GM12878 (cell line): ENCODE data around the gene HSD17B1. TPM values are rescaled to one million over a fixed set of nuclear protein-coding genes. Genes with fewer than 3 reads are reported as not detected.

ENCODE experiments used
- ATAC-seq: fragments of 200-7000 bp; cut with Tn5 transposase; 3 replicates; pipeline ENCODE4 v1.9.1; 2020; ENCODE audit warnings: mild to moderate bottlenecking, moderate library complexity
- BruUV-seq: library from RNA; stranded (reverse); fragments of 400-500 nt; replicated peaks from 2 replicates; lab custom pipeline; 2021; lab: Mats Ljungman, UMichigan
- CTCF ChIA-PET: fragments of 300-600 bp; sonication (Branson Sonifier 250); formaldehyde crosslinking; extraction: SDS; loops from one replicate; lab custom pipeline; 2021; ENCODE audit warnings: inconsistent platforms; lab: Yijun Ruan, JAX
- POLR2A ChIA-PET: fragments of 350-600 bp; formaldehyde crosslinking; extraction: SDS; loops from one replicate; lab custom pipeline; 2021; ENCODE audit warnings: inconsistent platforms; lab: Charles Lee
- RAD21 ChIA-PET: fragments of 300-600 bp; sonication (Branson Sonifier 250); formaldehyde crosslinking; loops from one replicate; lab custom pipeline; 2023; ENCODE audit warnings: antibody characterized with exemption; ENCODE audit not compliant: unreplicated experiment; lab: Charles Lee
- SMC1A ChIA-PET: fragments of 300-600 bp; sonication (Branson Sonifier 250); formaldehyde crosslinking; loops from one replicate; lab custom pipeline; 2023; ENCODE audit not compliant: unreplicated experiment, uncharacterized antibody; lab: Charles Lee
- DNase-seq: peaks from one replicate; pipeline ENCODE4 v3.0.0-alpha.2; 2011; ENCODE audit warnings: low read depth, low spot score
- FAIRE-seq: peaks from 3 replicates; lab custom pipeline; 2011; peaks lifted over from hg19 to GRCh38; lab: Jason Lieb, UNC
- H2AFZ ChIP-seq: 2 replicates; pipeline ENCODE4 v1.6.0; 2011; ENCODE audit warnings: low read depth, low read length, control low read depth; ENCODE audit not compliant: control insufficient read depth
- H3K27ac ChIP-seq: 2 replicates; pipeline ENCODE4 v1.5.1; 2011; ENCODE audit warnings: control low read depth; ENCODE audit not compliant: control insufficient read depth, insufficient read depth
- H3K27me3 ChIP-seq, 2 experiments: replicated peaks in 1 of 2; 2 replicates each; pipeline versions ENCODE4 v1.6.0 to v1.6.1; 2011; ENCODE audit warnings: low read length in 1 of 2; ENCODE audit not compliant: control insufficient read depth in 2 of 2, insufficient read depth in 2 of 2
- H3K36me3 ChIP-seq, 2 experiments: 2 replicates each; pipeline ENCODE4 v1.5.1; 2011; ENCODE audit warnings: low read length in 1 of 2; ENCODE audit not compliant: control insufficient read depth in 2 of 2, insufficient read depth in 2 of 2
- H3K4me1 ChIP-seq: 2 replicates; pipeline ENCODE4 v1.6.1; 2011; ENCODE audit warnings: mild to moderate bottlenecking, low read length, moderate library complexity, mixed read lengths; ENCODE audit not compliant: control insufficient read depth, insufficient read depth
- H3K4me2 ChIP-seq: 2 replicates; pipeline ENCODE4 v1.6.0; 2011; ENCODE audit warnings: control low read depth; ENCODE audit not compliant: control insufficient read depth, insufficient read depth
- H3K4me3 ChIP-seq: fragments of 200-600 bp; sonication (generic); 2 replicates; pipeline ENCODE4 v1.5.1; 2016
- H3K79me2 ChIP-seq: 2 replicates; pipeline ENCODE4 v1.6.0; 2011; ENCODE audit warnings: low read length; ENCODE audit not compliant: control insufficient read depth, insufficient read depth
- H3K9ac ChIP-seq: 2 replicates; pipeline ENCODE4 v1.8.0; 2011; ENCODE audit warnings: low read length, control low read depth, mixed read lengths; ENCODE audit not compliant: control insufficient read depth, insufficient read depth
- H3K9me3 ChIP-seq: replicated peaks from 3 replicates; pipeline ENCODE4 v1.5.1; 2011; ENCODE audit warnings: mild to moderate bottlenecking, low read length; ENCODE audit not compliant: control insufficient read depth, insufficient read depth
- H4K20me1 ChIP-seq: 2 replicates; pipeline ENCODE4 v1.6.0; 2011; ENCODE audit not compliant: control insufficient read depth, insufficient read depth
- BCL3 ChIP-seq: IDR thresholded peaks from 2 replicates; pipeline ENCODE4 v1.6.1; 2011; ENCODE audit warnings: borderline replicate concordance, low read depth, mild to moderate bottlenecking, moderate library complexity, low read length; ENCODE audit not compliant: insufficient read depth, poor library complexity, severe bottlenecking
- CBX3 ChIP-seq: fragments of 200-600 bp; sonication (generic); IDR thresholded peaks from 2 replicates; pipeline ENCODE4 v1.6.1; 2016; ENCODE audit warnings: low read depth, borderline replicate concordance
- EED ChIP-seq: sonication (generic); IDR thresholded peaks from 2 replicates; pipeline ENCODE4 v1.6.1; 2016; ENCODE audit warnings: antibody characterized with exemption, low read depth
- EGR1 ChIP-seq, 2 experiments: IDR thresholded peaks; 1 replicate in 1 of 2; 2 replicates in 1 of 2; pipeline ENCODE4 v1.6.1; 2011 to 2012; ENCODE audit warnings: low read depth in 2 of 2, low read length in 2 of 2, borderline replicate concordance in 1 of 2, mild to moderate bottlenecking in 1 of 2, moderate library complexity in 1 of 2
- HCFC1 ChIP-seq: fragments of 150-350 bp; IDR thresholded peaks from 2 replicates; pipeline ENCODE4 v1.6.1; 2014; ENCODE audit warnings: low read length
- KLF5 ChIP-seq: fragments of 450-650 bp; IDR thresholded peaks from 2 replicates; pipeline ENCODE4 v1.6.1; 2014; ENCODE audit warnings: mild to moderate bottlenecking; ENCODE audit not compliant: partially characterized antibody
- MXI1 ChIP-seq: fragments of 150-350 bp; IDR thresholded peaks from 2 replicates; pipeline ENCODE4 v1.6.1; 2011; ENCODE audit warnings: low read depth, mild to moderate bottlenecking, inconsistent platforms, low read length, improper control_type of control experiment
- NFIC ChIP-seq: IDR thresholded peaks from 2 replicates; pipeline ENCODE4 v1.6.1; 2012; ENCODE audit warnings: low read depth, mild to moderate bottlenecking, inconsistent platforms, low read length, moderate library complexity
- NFYA ChIP-seq: IDR thresholded peaks from 2 replicates; pipeline ENCODE4 v1.6.1; 2011; ENCODE audit warnings: low read depth, mild to moderate bottlenecking, low read length, improper control_type of control experiment, borderline replicate concordance
- NR2C2 ChIP-seq: IDR thresholded peaks from 2 replicates; pipeline ENCODE4 v1.6.1; 2011; ENCODE audit warnings: borderline replicate concordance, low read depth; ENCODE audit not compliant: control insufficient read depth, insufficient read length
- POLR2AphosphoS5 ChIP-seq: IDR thresholded peaks from 2 replicates; pipeline ENCODE4 v1.6.1; 2011; ENCODE audit warnings: mild to moderate bottlenecking, low read length, inconsistent platforms
- RCOR1 ChIP-seq: conservative IDR thresholded peaks from 2 replicates; pipeline ENCODE4 v1.6.1; 2012; ENCODE audit warnings: low read depth, low read length, improper control_type of control experiment
- RELB ChIP-seq: fragments of 450-650 bp; IDR thresholded peaks from 2 replicates; pipeline ENCODE4 v1.6.1; 2017; ENCODE audit warnings: low read depth, mild to moderate bottlenecking, moderate library complexity
- RFX5 ChIP-seq: IDR thresholded peaks from 2 replicates; pipeline ENCODE4 v1.6.1; 2011; ENCODE audit warnings: low read depth, low read length, improper control_type of control experiment
- SMAD1 ChIP-seq: fragments of 450-650 bp; IDR thresholded peaks from 2 replicates; pipeline ENCODE4 v1.6.1; 2018; ENCODE audit warnings: mild to moderate bottlenecking, low read depth; ENCODE audit not compliant: partially characterized antibody
- TCF7 ChIP-seq: IDR thresholded peaks from 2 replicates; pipeline ENCODE4 v1.6.1; 2014; ENCODE audit warnings: antibody characterized with exemption, borderline replicate concordance
- WGBS: methylation state at CpG from one replicate; pipeline ENCODE4 v1.1.6; 2016; ENCODE audit warnings: low lambda C conversion rate; ENCODE audit not compliant: insufficient replicate concordance, insufficient coverage; ENCODE audit errors: missing lambda C conversion rate; 5-methylcytosine and 5-hydroxymethylcytosine counted together
- in situ Hi-C: fragments of 300-500 bp; cut with MboI; formaldehyde crosslinking; loops from 9 replicates; pipeline ENCODE4 v1.14.3; 2018; ENCODE audit warnings: mixed read lengths
- intact Hi-C: fragments of 100-400 bp; cut with micrococcal nuclease; formaldehyde crosslinking; loops from one replicate; pipeline ENCODE4 v1.14.2; 2022; ENCODE audit not compliant: unreplicated experiment
- polyA plus RNA-seq, 11 experiments: library from polyadenylated mRNA; depleted of rRNA in 4 of 11; unstranded in 6 of 11; stranded (reverse) in 5 of 11; fragments of >200 nt; fragmentation: Nextera tagmentation in 4 of 11; fragmentation: Illumina TruSeq in 1 of 11; extraction: Ambion mirVana in 4 of 11; extraction: Trizol in 1 of 11; gene quantifications; 1 replicate in 1 of 11; 2 replicates in 10 of 11; pipeline versions ENCODE4 v1.2.1 to v1.2.3, GENCODE V29; 2011 to 2016; ENCODE audit warnings: inconsistent platforms in 2 of 11, missing spikeins in 2 of 11, low read depth in 1 of 11
- total RNA-seq, 4 experiments: library from RNA; depleted of rRNA in 3 of 4; stranded (reverse); fragments of >200 nt in 3 of 4; fragmentation: Illumina TruSeq in 1 of 4; extraction: Trizol in 1 of 4; gene quantifications; 2 replicates each; pipeline versions ENCODE4 v1.2.1 to v1.2.3, GENCODE V29; 2013 to 2021

Gene HSD17B1
- total and polyA plus RNA-seq, 10 of the 15 experiments (the other 5 are each of a cell fraction or from before 2014, with no cell fraction given): 0.15 to 1.1 (median 0.42) TPM

- Histone ChIP-seq H2AFZ (no peak overlapping the region), H3K4me2 (no peak overlapping the region), H3K4me3 (no peak overlapping the region), H3K79me2 (peaks cover 34% of the 10 kb centered on the region), H4K20me1 (no peaks in the 10 kb centered on the region; the same call in 1 of the 2 replicates), H3K27ac (no peak overlapping the region), H3K4me1 (peaks cover 8% of the 10 kb centered on the region), H3K36me3 (peaks cover 0 to 6% of the 10 kb centered on the region in 2 experiments; a peak in 2 of 4 replicates), H3K9me3 (no peaks in the 10 kb centered on the region), H3K9ac (no peak overlapping the region)
- ChIA-PET CTCF (interaction anchor here (0.7 to 3.4 kb wide), 3 partner anchors 12 to 82 kb away, joined by 3 to 25 read pairs (median 4); partner anchors contain the start of gene PSMC3IP), RAD21 (interaction anchor here (1.0 to 3.2 kb wide), 3 partner anchors 11 to 25 kb away, joined by 3 to 9 read pairs (median 3); partner anchors contain the start of genes PSMC3IP, RETREG3 and TUBG1), SMC1A (interaction anchor here (0.7 to 3.9 kb wide), 6 partner anchors 9 to 160 kb away, joined by 3 to 22 read pairs (median 7); partner anchors contain the start of gene PSMC3IP), POLR2A (interaction anchor here (0.6 to 1.7 kb wide), 5 partner anchors 9 to 176 kb away, joined by 3 to 6 read pairs (median 5); partner anchors contain the start of gene CAVIN1)
- no peak for FAIRE-seq
- TSS peak; percentile 34 for BruUV-seq
- no peak for DNase-seq
- intact Hi-C loops: no loop called here
- WGBS: 57% methylated on average over 2 of the region's 2 CpGs
- TF ChIP-seq RELB (no peak), NFYA (no peak), SMAD1 (no peak), KLF5 (no peak), RCOR1 (no peak), EED (no peak), EGR1 (IDR thresholded peaks at IDR 0.05; ENCODE audit: borderline replicate concordance in 1 of 2, low read depth in 2 of 2, low read length in 2 of 2) (no peak), NR2C2 (no peak), MXI1 (no peak), TCF7 (no peak), POLR2AphosphoS5 (no peak), BCL3 (no peak), HCFC1 (no peak), NFIC (no peak), RFX5 (no peak), CBX3 (no peak)
- TF ChIP-seq, all 136 proteins: peak for 0
- ATAC-seq: no peak
- in situ Hi-C loops: no loop called here
- H3K27me3 ChIP-seq: no peaks in the 10 kb centered on the region
These were observed 46.2 kb downstream of the HSD17B1 start for GRCh38 chr17:42598905-42599304.
